ENCODE results near the gene ANKH. TPM values are rescaled to one million over a fixed set of nuclear protein-coding genes. Genes with fewer than 3 reads are reported as not detected.
A peak's percentile ranks its signal among the peaks of the same experiment; 100 is the strongest.

The ANKH gene
- total RNA-seq, 1 donor from 2014 or later: 6.9 TPM

DNA sequence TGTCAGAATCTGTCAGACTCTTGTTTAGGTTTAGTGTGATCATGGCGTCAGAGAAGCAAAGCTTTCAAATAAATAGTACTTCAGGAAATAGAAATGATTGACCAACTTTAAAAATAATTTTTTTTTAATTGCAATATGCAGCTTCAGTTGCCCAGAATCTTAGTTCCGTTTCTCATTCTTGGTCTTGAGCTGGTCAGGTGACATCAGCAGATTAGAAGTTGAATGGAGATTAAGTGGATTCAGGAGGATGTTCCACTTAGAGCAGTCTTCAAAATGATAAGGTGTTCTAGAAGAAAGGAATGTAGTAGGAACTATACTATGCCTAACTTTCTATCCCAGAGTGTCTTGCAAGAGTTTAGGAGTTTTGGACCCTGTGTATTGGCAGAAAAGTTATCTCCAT is 176.4 kb downstream of the ANKH start:
- DNase-seq (ENCODE audit: low read depth, low spot score): no peak

DNA sequence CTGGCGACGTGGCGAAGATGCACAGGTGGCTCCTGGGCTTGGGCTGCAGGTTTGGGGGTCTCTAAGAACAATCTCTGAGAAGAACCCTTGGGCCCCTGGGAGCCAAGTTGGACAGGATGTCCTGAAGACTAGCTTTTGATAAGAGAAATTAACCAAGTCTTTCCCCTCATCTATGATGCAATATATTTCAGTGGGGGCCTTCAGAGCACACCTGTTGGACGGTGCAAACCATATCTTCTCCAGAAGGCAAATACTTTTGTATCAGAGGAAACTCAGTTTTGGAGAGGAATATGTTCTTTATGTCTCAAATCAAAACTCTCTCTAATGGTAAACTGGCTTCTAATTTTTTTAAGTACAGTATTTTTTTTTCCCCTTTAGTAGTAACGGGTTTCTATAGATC is 178.5 kb downstream of the ANKH start:
- DNase-seq (ENCODE audit: low read depth, low spot score): no peak

DNA sequence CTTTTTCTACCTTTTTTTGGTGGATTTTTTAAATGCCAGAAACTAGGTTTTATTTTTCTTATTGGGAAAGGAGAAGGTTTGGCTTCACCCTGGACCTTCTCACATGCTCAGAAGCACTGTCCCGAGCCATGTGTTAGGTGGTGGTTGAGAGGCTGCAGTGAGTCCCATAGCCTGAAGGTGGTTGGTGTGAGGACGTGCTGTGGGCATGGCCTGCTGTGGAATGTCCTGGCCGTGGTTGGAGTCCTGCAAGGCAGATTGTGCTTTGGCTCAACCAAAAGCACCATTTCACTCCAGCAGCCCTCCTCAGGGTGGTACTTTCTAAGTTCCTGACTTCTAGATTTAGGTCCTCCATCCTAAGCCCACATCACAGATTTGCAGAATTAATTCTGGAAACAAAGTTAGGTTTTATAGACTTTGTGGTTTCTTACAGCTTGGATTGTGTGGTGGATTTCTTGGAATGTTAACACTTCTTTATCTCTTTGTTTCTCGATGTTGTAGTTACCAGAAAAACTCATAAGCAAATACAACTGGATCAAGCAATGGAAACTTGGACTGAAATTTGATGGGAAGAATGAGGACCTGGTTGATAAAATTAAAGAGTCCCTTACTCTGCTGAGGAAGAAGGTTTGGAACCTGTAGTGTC is 184.4 kb downstream of the ANKH start:
- no peak for DNase-seq (ENCODE audit: low read depth, low spot score)

DNA sequence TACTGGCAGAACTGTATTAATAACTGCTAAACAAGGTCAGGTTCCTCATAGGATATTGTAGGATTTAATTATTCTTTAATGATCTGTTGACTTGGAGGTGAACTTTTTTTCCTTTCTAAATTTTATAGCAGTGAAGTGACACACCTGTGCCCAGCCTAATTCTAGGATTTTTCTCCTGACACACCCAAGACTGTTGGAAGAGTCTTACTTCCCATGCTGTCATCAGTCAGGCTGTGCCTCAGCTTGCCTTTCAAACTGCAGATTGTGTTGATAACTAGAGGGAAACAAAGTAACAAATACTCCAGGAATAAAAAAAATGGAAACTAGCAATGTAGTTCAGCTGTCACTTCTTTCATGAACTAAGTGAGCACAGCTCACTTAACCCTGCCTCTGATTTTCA is 185.1 kb downstream of the ANKH start:
- no peak for DNase-seq (ENCODE audit: low read depth, low spot score)

DNA sequence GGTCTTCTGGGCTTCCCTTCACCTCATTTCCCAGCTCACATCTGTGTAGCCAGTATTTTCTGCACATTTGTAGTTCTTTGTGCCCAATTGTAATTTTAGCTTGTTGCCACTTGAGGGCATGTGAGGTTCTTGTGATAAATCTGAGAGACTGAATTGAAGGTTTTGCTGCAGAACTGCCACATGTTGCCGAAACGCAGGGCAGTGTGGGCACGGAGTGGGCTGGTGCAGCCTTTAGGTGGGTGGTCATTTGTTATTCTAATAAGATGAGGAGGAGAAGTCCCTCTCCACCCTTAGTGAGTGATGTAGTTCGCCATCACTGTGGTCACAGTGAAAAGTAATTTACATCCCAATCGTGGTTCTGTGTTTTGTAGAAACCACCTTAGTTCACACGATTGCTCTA is 185.8 kb downstream of the ANKH start:
- DNase-seq (ENCODE audit: low read depth, low spot score): peak; percentile 20

DNA sequence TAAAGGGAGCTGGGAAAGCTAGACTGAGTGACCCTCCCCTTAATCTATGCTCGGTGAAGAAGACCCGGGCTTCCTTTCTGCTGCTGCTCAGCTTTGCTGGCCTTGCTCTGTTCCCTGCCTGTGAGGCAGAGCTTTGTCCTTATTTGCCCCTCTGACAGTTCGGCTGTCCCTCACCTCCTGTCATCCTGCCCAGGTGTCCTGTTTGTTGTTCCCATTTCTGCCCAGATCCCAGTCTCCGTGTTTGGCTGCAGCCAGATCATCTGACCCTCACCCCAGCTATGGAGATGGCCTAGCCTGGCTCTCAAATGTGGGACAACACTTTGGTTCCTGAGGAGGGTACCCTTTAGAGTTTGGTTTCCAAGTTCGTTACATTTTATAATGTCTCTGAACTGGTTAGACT is 186.8 kb downstream of the ANKH start:
- no peak for DNase-seq (ENCODE audit: low read depth, low spot score)

DNA sequence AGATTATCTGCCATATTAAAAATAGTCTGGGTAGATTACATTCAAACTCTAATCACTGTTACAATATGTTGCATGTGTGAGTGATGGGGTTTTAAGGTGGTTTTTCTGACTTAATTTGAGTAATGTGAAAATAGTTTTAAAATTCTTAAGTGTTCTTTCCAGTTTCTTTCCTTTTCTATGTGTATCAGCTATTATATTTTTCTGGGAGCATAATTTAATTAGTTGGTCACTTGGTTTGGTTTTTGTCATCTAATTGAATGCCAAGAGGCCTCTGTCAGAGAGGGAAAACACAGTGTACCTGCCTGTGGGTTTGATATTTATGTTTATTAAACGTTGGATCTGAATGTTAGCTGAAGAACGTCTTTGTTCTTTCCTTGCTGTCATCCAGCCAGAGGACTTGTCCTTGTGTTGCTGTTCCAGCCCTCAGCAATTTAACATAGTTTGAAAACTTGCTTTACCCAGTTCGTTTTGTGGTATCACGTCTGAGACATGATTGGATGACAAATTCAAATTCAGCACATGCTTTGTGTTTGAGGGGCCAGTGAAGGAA is 187.6 kb downstream of the ANKH start:
- DNase-seq (ENCODE audit: low read depth, low spot score): no peak

DNA sequence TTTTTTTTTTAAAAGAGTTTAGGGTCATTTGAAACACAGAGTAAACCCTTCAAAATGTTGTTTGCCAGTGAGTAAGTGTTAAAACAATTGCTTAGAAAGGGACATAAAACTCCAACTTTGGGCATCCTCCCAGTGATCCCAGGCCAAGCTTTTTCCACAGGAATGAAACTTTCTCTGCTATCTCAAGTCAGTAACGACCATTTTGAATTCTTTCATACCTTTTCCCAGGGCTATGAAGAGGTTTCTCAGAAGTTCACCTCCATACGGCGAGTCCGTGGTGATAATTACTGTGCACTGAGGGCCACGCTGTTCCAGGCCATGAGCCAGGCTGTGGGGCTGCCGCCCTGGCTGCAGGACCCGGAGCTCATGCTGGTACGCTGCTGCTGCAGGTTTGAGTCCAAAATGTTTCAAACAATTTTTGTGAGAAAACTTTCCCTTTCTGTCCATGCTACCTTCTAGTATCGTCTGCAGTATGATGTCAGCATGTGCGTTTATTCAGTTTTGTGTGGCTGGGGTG is 190.3 kb downstream of the ANKH start:
- no peak for DNase-seq (ENCODE audit: low read depth, low spot score)

DNA sequence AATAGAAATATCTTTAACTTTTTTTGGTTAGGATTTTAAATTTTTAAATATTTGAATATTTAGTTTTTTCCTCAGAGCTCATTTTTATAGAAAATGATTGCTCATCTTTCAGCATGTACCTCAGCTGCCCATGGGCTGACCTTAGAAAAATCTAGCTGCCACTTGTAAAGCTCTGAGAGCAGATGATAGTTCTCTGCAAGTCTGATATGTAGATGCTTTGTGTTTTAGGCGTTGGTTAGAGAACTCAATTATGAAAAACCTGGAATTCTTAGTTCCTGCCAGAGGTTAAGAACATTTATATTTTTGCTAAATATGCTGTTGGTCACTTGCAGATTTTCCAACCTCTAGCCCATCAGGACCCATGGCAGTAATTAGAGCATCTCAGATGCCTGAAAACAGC is 192.0 kb downstream of the ANKH start:
- DNase-seq (ENCODE audit: low read depth, low spot score): no peak

DNA sequence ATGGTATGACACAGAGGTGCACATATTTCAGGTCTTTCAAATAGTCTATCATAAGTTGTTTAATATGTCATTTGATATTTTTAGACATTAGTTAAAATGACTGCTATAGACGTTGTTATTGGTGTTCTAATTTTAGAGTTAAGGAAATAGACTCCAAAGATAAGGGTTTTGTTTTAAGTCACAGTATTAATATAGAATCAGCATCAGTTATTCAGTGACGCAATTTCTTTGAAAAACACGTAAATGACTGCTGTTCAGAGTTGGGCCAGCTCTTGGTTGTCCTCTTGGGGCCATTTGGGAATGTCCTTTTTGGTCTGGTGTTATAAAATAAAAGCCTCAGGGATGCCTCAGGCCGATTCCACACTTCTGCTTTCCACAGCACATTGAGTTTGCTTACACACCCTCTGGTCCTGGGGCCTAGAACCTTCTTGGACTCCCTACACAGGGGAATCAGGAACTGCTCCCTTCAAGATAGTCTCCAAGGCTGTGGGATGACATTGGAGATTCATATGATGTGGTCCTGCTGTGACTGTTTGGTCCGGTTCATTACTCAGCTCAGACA is 192.7 kb downstream of the ANKH start:
- no peak for DNase-seq (ENCODE audit: low read depth, low spot score)

DNA sequence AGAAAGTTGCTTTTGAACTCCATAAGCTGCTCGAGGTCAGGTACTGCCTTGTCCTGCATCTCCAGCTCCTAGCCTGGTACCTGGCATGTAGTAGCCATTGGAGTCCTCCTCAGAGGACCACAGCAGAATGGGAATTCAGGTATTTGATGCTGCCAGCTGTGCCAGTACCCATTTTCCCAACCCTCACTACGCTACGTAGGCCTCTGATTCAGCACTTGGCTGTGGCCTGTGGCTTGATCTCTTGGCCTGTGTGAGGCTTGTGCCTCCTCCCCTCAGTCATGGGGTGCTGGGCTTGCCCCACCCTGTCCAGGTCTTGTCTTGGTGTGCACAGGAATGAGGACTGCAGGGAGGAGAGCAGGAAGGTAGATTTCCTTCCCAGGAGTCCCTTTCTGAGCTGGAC is 195.3 kb downstream of the ANKH start:
- no peak for DNase-seq (ENCODE audit: low read depth, low spot score)

DNA sequence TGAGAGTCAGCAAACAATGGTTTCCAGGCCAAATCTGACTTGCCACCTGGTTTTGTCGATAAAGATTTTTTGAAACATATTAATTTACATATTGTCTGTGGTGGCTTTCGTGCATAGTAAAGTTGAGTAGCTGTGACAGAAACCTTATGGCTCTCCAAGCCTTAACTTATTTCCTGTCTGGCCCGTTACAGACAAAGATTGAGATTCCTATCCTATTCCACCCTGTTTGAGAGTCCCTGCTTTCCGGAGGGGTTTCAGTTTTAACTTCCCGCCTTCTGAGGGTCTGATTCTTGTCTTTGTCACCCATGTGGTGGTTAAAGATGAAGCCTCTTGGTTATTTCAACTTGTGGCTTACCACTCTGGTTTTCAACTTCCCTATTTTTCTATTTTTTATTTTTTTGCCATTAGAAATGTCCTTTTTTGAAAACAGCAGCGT is 195.7 kb downstream of the ANKH start:
- DNase-seq (ENCODE audit: low read depth, low spot score): no peak

DNA sequence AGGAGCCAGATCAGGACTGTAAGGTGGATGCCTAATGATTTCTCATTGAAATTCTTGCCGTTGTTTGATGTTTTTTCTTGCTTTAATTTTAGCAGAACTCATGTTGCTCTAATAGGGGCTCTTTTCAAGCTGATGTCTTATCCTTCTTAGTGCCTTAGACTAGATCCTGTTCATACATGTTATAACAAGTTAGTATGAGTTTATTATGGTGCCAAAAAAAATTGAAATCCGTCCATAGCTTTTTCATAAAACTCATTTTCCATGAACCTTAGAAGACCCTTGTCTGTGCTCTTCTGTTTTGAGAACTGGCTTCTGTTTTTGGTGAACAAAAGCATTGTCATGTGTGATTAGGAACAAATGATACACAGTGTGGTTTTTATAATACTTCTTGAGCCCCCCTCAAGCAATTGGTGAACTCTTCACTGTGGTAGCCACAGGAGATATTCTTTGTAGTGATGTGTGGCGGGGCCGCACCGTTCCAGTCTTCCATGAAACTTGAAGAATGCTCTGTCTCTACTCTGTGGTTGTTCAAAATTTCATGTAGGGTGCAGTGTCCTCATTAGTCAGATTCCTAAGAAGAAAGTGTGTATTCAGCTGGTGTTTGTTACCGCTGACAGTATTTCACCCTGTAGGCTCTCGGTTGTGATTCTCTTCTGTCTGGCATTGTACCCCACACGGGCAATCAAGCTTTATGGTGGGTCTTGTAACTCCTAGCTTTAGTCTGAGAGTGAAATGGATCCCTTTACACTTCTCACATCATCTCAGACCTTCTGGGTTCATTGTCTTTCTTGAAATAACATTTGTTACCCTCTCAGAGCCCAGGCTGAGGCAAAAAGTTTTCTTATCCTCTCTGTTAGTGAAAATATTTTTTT is 196.4 kb downstream of the ANKH start:
- no peak for DNase-seq (ENCODE audit: low read depth, low spot score)

DNA sequence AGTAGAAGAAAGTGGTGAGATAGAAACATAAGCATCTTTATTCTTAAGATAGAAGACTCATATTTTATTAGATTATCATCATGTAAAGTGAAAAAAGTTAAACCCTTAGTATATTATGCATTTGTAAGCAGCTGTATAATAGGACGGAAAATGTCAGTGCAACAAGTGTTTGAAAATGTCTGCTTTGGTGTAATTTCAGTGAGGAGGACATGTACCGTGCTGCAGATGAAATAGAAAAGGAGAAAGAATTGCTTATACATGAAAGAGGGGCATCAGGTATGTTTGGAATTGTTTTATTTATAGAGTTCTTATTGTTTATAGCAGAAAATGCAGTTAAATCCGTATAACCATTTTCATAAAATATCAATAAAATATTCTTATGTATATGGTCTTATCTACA is 198.1 kb downstream of the ANKH start:
- no peak for DNase-seq (ENCODE audit: low read depth, low spot score)

DNA sequence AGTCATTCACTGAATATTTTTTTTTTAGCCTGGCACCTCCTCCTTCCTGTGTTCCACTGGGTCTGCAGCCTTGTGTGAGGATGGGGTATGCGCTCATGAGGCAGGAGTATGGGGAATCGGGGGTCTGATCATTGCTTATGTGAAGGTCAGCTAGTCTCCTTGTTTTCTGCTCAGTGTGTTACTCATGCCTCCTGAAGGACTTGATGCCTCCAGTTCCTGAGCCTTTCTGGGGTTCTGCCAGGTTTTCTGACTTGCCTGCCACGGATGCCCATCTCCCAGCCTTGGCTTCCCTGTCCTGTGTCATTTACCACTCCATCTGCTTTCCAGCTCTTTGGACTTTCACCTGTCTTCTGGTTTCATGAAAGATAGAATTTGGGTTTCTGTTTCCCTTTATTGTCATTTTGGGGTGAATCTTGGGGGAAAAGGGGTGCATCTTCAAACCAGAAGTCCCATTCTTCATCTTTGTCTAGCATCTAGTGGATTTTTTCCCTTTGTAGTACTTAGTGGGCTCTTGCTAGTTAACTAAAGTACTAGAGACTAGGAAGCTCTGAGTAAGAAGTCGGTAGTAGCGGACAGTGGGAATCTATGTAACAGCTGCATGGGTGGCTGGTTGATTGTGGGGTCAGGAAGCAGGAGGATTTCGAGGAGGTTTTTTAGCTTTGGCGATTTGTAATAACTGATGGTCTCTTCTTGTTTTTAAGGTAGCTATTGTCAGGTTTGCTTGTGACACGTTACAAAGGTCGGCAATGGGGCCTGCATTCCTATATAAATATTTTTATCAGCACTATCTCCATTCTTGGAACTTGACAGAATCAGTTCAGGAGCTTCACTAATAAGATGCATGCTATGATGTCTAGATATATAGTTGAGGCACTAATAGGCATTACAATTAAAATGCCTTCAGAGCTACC is 198.8 kb downstream of the ANKH start:
- no peak for DNase-seq (ENCODE audit: low read depth, low spot score)

DNA sequence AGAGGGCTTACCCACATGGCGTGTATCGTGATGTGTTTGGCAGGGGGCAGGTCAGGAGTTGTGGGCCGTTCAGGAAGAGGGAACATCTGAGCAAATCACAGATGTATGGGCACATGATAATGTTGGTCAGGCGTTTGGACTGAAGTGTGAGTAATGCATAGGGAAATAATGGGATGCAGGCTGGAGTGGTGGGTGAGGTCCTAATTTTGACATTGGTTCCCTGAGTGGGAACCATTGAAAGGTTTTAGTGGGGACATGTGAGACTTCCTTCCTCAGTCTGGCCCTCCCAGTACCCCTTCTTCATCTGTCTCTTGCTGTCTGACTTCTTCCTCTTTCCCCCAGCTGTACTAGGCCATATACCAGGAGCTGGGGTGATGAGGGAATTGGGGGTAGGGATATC is 199.5 kb downstream of the ANKH start:
- no peak for DNase-seq (ENCODE audit: low read depth, low spot score)

DNA sequence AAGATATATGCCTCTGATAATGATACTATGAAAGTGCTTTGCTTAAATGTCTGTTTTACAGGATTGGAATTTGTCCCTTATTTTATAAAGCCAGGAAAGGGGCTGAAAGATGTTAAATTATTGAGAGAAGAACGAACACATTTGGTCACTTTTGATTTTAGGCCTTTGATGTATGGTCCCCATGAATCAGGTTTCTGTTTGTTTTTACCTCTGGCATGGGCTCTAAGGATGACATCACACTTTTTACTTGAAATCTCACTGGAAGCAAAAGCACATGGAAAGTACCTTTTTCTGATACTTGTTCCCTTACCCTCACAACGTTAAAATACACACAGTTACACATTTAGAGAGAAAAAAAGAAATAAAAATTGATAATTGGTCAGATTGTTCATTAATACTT is 200.2 kb downstream of the ANKH start:
- no peak for DNase-seq (ENCODE audit: low read depth, low spot score)

DNA sequence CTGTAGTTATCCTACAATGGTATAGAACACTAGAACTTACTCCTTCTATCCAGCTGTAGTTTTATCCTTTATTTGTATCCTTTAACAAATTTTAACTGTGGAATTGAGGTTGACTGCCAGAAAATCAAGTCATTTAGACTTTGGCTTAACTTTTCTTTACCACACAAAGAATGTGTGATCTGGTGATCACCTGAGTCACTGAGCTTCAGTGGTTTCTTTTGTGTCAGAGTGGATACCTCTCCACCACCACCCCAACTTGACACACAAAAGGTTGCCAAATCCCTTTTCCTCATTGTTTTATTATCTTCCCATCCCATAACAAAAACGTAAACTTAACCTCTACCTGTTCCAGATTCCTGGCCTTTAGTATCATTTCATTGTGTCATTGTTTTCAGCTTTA is 201.6 kb downstream of the ANKH start:
- DNase-seq (ENCODE audit: low read depth, low spot score): no peak

DNA sequence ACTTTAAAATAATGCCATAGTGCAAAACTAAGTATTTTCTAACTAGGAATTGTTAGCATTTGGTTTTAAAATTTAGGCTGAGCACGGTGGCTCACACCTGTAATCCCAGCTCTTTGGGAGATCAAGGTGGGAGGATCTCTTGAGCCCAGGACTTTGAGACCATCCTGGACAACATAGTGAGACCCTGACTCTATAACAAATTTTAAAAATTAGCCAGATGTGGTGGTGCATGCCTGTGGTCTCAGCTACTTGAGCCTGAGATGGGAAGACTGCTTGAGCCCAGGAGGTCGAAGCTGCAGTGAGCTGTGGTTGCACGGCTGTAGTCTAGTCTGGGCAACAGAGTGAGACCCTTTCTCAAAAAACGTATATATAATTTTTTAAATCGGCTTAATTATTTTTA is 202.2 kb downstream of the ANKH start:
- DNase-seq (ENCODE audit: low read depth, low spot score): no peak

DNA sequence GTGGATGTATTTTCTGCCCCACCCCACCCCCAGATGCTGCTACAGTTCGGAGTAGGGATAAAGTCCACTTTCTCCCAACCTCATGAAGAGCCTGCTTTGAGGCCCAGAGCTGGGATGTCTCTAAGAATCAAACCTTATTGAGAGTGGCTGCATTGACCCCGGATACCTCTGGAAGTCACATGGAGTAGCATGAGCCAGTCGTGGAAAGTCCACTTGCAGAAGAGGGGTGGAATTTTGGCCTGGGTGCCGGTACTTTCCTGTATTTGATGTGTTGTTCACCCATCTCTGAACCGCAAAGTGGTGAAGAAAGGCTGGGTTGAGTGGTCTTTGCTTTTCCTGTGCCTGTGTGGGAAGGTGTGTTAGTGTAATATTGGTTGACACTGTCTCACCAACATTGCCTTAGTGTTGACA is 203.4 kb downstream of the ANKH start:
- DNase-seq (ENCODE audit: low read depth, low spot score): no peak

DNA sequence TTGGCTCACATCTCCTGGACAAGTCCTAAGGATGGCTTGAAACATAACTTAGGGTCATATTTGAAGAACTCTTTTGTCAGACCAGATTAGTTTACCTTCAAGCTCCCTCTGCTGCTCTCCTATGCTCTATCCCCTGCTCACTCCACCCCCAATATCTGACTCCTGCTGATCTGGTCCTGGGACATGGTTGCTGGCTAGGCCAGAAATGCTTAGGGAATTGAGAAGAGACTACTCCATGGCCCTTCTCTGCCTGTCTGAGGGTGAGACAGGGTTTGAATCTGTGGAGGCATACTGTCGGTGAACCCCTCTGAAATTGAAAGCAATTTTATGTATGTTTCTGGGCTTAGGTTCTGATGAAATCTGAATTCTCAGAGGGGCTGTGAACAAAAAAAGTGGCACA is 203.8 kb downstream of the ANKH start:
- no peak for DNase-seq (ENCODE audit: low read depth, low spot score)

All from pulmonary artery endothelial cell (primary cell).